SK-N-SH (cell line): ENCODE results near the gene ABHD2. TPM values are rescaled to one million over a fixed set of nuclear protein-coding genes. Genes with fewer than 3 reads are reported as not detected.

Experiments used
- CTCF ChIA-PET: fragments of 300-600, 350-600 bp; formaldehyde crosslinking; extraction: SDS; loops from one replicate; lab custom pipeline; 2021; lab: Yijun Ruan, JAX
- POLR2A ChIA-PET: fragments of 350-600 bp; sonication (Branson Sonifier 250); formaldehyde crosslinking; extraction: SDS; loops from one replicate; lab custom pipeline; 2020; ENCODE audit warnings: antibody characterized with exemption, inconsistent platforms; lab: Yijun Ruan, JAX
- DNase-seq: peaks from one replicate; pipeline ENCODE4 v3.0.0; 2012
- H2AFZ ChIP-seq: fragments of 200-600 bp; sonication (generic); 2 replicates; pipeline ENCODE4 v1.8.1; 2016; ENCODE audit warnings: antibody characterized with exemption, mild to moderate bottlenecking, low read depth
- H3F3A ChIP-seq: fragments of 200-600 bp; sonication (generic); replicated peaks from 2 replicates; pipeline ENCODE3; 2016; ENCODE audit warnings: antibody characterized with exemption, mild to moderate bottlenecking; ENCODE audit not compliant: insufficient read depth
- H3K27ac ChIP-seq, 2 experiments: fragments of 200-500 bp in 1 of 2; fragments of 200-600 bp in 1 of 2; sonication (Bioruptor generic) in 1 of 2; sonication (generic), shearing (Covaris generic) in 1 of 2; 2 replicates each; pipeline versions ENCODE4 v1.5.1 to v1.6.1; 2014 to 2016; ENCODE audit warnings: low read depth in 2 of 2, inconsistent platforms in 1 of 2, low read length in 1 of 2, mild to moderate bottlenecking in 1 of 2, mixed read lengths in 1 of 2
- H3K27me3 ChIP-seq: fragments of 200-600 bp; sonication (generic), shearing (Covaris generic); 2 replicates; pipeline ENCODE4 v1.6.1; 2016; ENCODE audit warnings: mixed run types; ENCODE audit not compliant: insufficient read depth
- H3K36me3 ChIP-seq, 2 experiments: fragments of 200-500 bp in 1 of 2; fragments of 200-600 bp in 1 of 2; sonication (Bioruptor generic) in 1 of 2; sonication (generic) in 1 of 2; replicated peaks in 1 of 2; 2 replicates each; pipeline versions ENCODE3 to v1.5.1; 2014 to 2016; ENCODE audit warnings: low read length in 1 of 2, mild to moderate bottlenecking in 1 of 2; ENCODE audit not compliant: insufficient read depth in 2 of 2, control insufficient read depth in 1 of 2
- H3K4me1 ChIP-seq, 2 experiments: fragments of 200-500 bp in 1 of 2; fragments of 200-600 bp in 1 of 2; sonication (Bioruptor generic) in 1 of 2; sonication (generic), shearing (Covaris generic) in 1 of 2; 2 replicates each; pipeline versions ENCODE4 v1.5.1 to v1.6.1; 2014 to 2016; ENCODE audit warnings: low read depth in 1 of 2, low read length in 1 of 2, mixed run types in 1 of 2; ENCODE audit not compliant: insufficient read depth in 2 of 2, control insufficient read depth in 1 of 2
- H3K4me2 ChIP-seq: fragments of 200-600 bp; sonication (generic), shearing (Covaris generic); 2 replicates; pipeline ENCODE4 v1.6.1; 2017; ENCODE audit warnings: mixed run types
- H3K4me3 ChIP-seq, 2 experiments: fragments of 200-500 bp in 1 of 2; fragments of 200-600 bp in 1 of 2; sonication (Bioruptor generic) in 1 of 2; sonication (generic), shearing (Covaris generic) in 1 of 2; 2 replicates each; pipeline versions ENCODE4 v1.5.1 to v1.8.1; 2014 to 2016; ENCODE audit warnings: low read depth in 2 of 2, inconsistent platforms in 1 of 2, low read length in 1 of 2, mild to moderate bottlenecking in 1 of 2, mixed read lengths in 1 of 2, moderate library complexity in 1 of 2
- H3K79me2 ChIP-seq: fragments of 200-600 bp; sonication (generic); 2 replicates; pipeline ENCODE4 v1.8.1; 2017; ENCODE audit warnings: mild to moderate bottlenecking; ENCODE audit not compliant: insufficient read depth
- H3K9ac ChIP-seq: fragments of 200-600 bp; sonication (generic); 2 replicates; pipeline ENCODE4 v1.6.1; 2017; ENCODE audit warnings: mixed run types
- H3K9me2 ChIP-seq: fragments of 200-600 bp; sonication (generic); 2 replicates; pipeline ENCODE4 v1.6.1; 2017; ENCODE audit warnings: mixed run types
- H3K9me3 ChIP-seq: fragments of 200-600 bp; sonication (generic); 2 replicates; pipeline ENCODE4 v1.6.1; 2017; ENCODE audit warnings: mixed run types, mild to moderate bottlenecking, moderate library complexity
- H4K20me1 ChIP-seq: fragments of 200-600 bp; sonication (generic); 2 replicates; pipeline ENCODE4 v1.6.1; 2017; ENCODE audit warnings: mild to moderate bottlenecking, mixed run types; ENCODE audit not compliant: insufficient read depth
- EZH2phosphoT487 ChIP-seq: fragments of 200-600 bp; sonication (generic); IDR thresholded peaks from 2 replicates; pipeline ENCODE4 v1.6.1; 2017; ENCODE audit warnings: low read depth, mixed run types, mild to moderate bottlenecking, antibody characterized with exemption, moderate library complexity, borderline replicate concordance
- JUND ChIP-seq: IDR thresholded peaks from 2 replicates; pipeline ENCODE4 v1.4.0; 2012
- MXI1 ChIP-seq: IDR thresholded peaks from 2 replicates; pipeline ENCODE4 v1.6.1; 2012; ENCODE audit warnings: mild to moderate bottlenecking, low read depth, low read length, improper control_type of control experiment
- NRF1 ChIP-seq: IDR thresholded peaks from 2 replicates; pipeline ENCODE4 v1.6.1; 2012; ENCODE audit warnings: low read depth, mild to moderate bottlenecking, low read length
- POLR2AphosphoS5 ChIP-seq: IDR thresholded peaks from 2 replicates; pipeline ENCODE4 v1.6.1; 2012; ENCODE audit warnings: low read depth, low read length
- RAD21 ChIP-seq: IDR thresholded peaks from 2 replicates; pipeline ENCODE4 v1.6.1; 2012; ENCODE audit warnings: mild to moderate bottlenecking, low read length
- RXRA ChIP-seq: IDR thresholded peaks from 2 replicates; pipeline ENCODE4 v1.4.0; 2012; ENCODE audit warnings: low read depth, mild to moderate bottlenecking, borderline replicate concordance
- SIN3A ChIP-seq: IDR thresholded peaks from 2 replicates; pipeline ENCODE4 v1.6.1; 2012; ENCODE audit warnings: low read depth, mild to moderate bottlenecking, low read length, moderate library complexity, borderline replicate concordance
- TCF12 ChIP-seq: IDR thresholded peaks from 2 replicates; pipeline ENCODE4 v1.4.0; 2012
- WGBS: methylation state at CpG from one replicate; pipeline ENCODE4 v1.1.6; 2017; ENCODE audit warnings: low lambda C conversion rate; 5-methylcytosine and 5-hydroxymethylcytosine counted together
- polyA plus RNA-seq, 3 experiments: library from polyadenylated mRNA; depleted of rRNA; stranded (reverse); fragments of >200 nt; gene quantifications; 2 replicates each; pipeline ENCODE4 v1.2.3, GENCODE V29; 2012
- TF ChIP-seq, protein P1 (sequence below): IDR thresholded peaks from 2 replicates; pipeline ENCODE4 v1.6.1; 2012; ENCODE audit warnings: mild to moderate bottlenecking, low read depth, low read length, moderate library complexity
- TF ChIP-seq, protein P2 (sequence below): fragments of 150-350 bp; IDR thresholded peaks from 2 replicates; pipeline ENCODE4 v1.6.1; 2017; ENCODE audit warnings: antibody characterized with exemption, low read length, low read depth, borderline replicate concordance

ABHD2 gene
- polyA plus RNA-seq, 1 of the 3 experiments (the other 2 are of a cell fraction) = 19.2 TPM

DNA sequence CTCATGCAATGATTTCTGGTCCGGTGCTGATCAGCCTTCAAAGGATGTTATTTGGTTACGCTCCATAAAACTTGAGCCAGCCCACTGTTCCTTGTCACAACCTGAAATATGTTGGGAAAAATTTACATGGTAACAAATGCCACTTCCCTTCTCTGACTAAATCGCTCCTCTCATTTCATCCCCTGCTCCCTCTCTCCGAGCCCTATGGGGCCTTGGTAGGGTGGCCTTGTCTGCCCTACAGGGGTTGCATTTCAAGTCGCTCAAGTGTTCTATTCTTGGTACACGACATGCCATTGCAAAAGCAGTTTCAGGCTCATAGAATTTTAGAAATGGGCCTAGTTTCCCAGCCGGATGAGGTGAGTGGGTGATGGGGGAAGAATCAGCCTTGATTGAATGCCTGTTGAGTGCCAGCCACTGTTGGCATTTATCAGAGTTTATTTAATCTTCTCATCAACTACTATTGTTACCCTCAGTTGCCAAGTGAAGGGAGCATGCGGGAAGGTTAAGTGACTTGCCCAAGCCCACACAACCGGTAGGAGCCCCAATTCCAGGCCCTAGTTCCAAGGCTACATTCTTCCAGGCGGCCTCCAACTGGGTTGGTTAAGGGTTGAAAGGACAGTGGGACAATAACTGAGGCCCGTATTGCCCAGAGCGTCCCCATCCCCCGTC is 961 bp upstream of the ABHD2 start:
- H3K4me3 ChIP-seq = peak overlapping the region; percentile 32 to 46
- CTCF ChIA-PET = interaction anchor here (1.2 to 6.3 kb wide), 5 partner anchors 30 to 120 kb away, joined by 3 to 31 read pairs (median 5); no protein-coding TSS in a partner anchor
- no peaks in the 10 kb centered on the region for H4K20me1 ChIP-seq
- peaks cover 25 to 64% of the 10 kb centered on the region in 2 experiments for H3K4me1 ChIP-seq
- no peak for DNase-seq
- 60% methylated on average over 12 of the region's 13 CpGs for WGBS
- peak overlapping the region; percentile 97 to 98 for H3K27ac ChIP-seq
- TF ChIP-seq NRF1 = no peak
- TF ChIP-seq RXRA = no peak
- TF ChIP-seq EZH2phosphoT487 = no peak
- TF ChIP-seq, protein P1, sequence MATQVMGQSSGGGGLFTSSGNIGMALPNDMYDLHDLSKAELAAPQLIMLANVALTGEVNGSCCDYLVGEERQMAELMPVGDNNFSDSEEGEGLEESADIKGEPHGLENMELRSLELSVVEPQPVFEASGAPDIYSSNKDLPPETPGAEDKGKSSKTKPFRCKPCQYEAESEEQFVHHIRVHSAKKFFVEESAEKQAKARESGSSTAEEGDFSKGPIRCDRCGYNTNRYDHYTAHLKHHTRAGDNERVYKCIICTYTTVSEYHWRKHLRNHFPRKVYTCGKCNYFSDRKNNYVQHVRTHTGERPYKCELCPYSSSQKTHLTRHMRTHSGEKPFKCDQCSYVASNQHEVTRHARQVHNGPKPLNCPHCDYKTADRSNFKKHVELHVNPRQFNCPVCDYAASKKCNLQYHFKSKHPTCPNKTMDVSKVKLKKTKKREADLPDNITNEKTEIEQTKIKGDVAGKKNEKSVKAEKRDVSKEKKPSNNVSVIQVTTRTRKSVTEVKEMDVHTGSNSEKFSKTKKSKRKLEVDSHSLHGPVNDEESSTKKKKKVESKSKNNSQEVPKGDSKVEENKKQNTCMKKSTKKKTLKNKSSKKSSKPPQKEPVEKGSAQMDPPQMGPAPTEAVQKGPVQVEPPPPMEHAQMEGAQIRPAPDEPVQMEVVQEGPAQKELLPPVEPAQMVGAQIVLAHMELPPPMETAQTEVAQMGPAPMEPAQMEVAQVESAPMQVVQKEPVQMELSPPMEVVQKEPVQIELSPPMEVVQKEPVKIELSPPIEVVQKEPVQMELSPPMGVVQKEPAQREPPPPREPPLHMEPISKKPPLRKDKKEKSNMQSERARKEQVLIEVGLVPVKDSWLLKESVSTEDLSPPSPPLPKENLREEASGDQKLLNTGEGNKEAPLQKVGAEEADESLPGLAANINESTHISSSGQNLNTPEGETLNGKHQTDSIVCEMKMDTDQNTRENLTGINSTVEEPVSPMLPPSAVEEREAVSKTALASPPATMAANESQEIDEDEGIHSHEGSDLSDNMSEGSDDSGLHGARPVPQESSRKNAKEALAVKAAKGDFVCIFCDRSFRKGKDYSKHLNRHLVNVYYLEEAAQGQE = no peak
- TF ChIP-seq JUND = no peak
- no peak for TF ChIP-seq TCF12
- TF ChIP-seq POLR2AphosphoS5 = no peak
- TF ChIP-seq, protein P2, sequence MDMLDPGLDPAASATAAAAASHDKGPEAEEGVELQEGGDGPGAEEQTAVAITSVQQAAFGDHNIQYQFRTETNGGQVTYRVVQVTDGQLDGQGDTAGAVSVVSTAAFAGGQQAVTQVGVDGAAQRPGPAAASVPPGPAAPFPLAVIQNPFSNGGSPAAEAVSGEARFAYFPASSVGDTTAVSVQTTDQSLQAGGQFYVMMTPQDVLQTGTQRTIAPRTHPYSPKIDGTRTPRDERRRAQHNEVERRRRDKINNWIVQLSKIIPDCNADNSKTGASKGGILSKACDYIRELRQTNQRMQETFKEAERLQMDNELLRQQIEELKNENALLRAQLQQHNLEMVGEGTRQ = no peak
- H3K79me2 ChIP-seq = peaks cover 33% of the 10 kb centered on the region
- H2AFZ ChIP-seq = peak overlapping the region; percentile 60
- peaks cover 24% of the 10 kb centered on the region for H3F3A ChIP-seq
- H3K9me2 ChIP-seq = no peaks in the 10 kb centered on the region
- POLR2A ChIA-PET = interaction anchor here (1.3 to 2.6 kb wide), 4 partner anchors 10 to 25 kb away, joined by 3 to 14 read pairs (median 6); no protein-coding TSS in a partner anchor
- peak overlapping the region; percentile 64 for H3K9ac ChIP-seq
- no peaks in the 10 kb centered on the region for H3K27me3 ChIP-seq
- H3K9me3 ChIP-seq = no peaks in the 10 kb centered on the region
- no peaks in the 10 kb centered on the region for H3K36me3 ChIP-seq
- peak overlapping the region; percentile 74 for H3K4me2 ChIP-seq

DNA sequence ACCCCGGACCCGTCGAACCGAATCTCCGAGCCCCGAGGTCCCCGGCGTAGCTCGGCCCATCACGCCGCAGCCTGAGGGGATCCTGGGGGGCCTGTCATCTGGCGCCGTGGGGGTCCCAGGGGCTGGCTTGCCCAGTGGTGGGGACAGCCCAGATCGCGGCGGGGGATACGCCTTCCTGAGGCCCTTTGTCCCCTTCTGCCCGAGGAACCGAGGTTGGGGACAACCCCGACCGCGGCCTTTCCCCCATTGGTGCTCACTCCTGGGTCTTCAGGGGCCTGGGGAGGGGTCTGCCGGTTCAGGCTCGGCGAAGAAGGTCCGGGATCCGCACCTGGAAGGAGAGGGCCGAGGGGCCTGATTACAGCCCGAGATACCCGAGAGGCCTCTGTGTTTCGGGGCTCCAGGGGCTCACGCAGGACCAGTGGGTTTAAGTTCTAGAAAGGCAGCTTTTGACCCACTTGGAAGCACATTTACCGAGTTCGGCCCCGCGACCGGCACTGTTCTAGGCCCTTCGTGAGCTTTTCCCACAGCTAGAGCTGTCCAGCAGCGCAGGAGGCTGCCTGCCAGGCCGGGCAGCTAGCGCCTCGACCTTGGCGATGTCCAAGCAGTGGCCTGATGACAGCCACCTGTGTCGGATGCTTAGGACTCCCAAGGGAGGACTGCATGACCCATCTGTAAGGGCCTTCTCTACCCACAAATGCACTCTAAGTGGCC is 504 bp downstream of the ABHD2 start:
- no peak overlapping the region for H2AFZ ChIP-seq
- TF ChIP-seq RAD21 = no peak
- TF ChIP-seq SIN3A = 0 out of 2 replicates have a peak, but pooled peaks have one; percentile 30
- TF ChIP-seq MXI1 = peak; percentile 67; the same call in 1 of the 2 replicates
- no peak for TF ChIP-seq JUND
- TF ChIP-seq, protein P1 = peak; percentile 92
- no peak for TF ChIP-seq TCF12
- TF ChIP-seq, all 33 proteins: peak for 3
- ChIA-PET POLR2A (interaction anchor here (0.8 to 2.6 kb wide), 6 partner anchors 9 to 32 kb away, joined by 3 to 14 read pairs (median 4); no protein-coding TSS in a partner anchor), CTCF (interaction anchor here (0.9 to 6.3 kb wide), 8 partner anchors 9 to 89 kb away, joined by 3 to 31 read pairs (median 14); no protein-coding TSS in a partner anchor)
- Histone ChIP-seq H3K36me3 (peaks cover 0 to under 1% of the 10 kb centered on the region in 2 experiments), H3K4me2 (peak overlapping the region; percentile 94), H3K4me3 (peak overlapping the region; percentile 85 to 97), H3K9me3 (no peaks in the 10 kb centered on the region), H3K9me2 (no peaks in the 10 kb centered on the region), H3K79me2 (peaks cover 48% of the 10 kb centered on the region), H3K4me1 (peaks cover 33 to 74% of the 10 kb centered on the region in 2 experiments), H3K27ac (peak overlapping the region; percentile 97), H3K9ac (peak overlapping the region; percentile 88), H3F3A (peaks cover 24% of the 10 kb centered on the region), H4K20me1 (no peaks in the 10 kb centered on the region), H3K27me3 (no peaks in the 10 kb centered on the region)
- no peak for DNase-seq
- WGBS = 7% methylated on average over 26 of the region's 44 CpGs
